HG03575 (cell line): ENCODE measurements around the gene CBFA2T3.
"Not testable (repeated sequence)": the region's sequence is repeated elsewhere in the genome, so short reads cannot be mapped to it uniquely, and the experiment has no call there.

Experiments used
- ATAC-seq: cut with Tn5 transposase; IDR thresholded peaks from one replicate; pipeline ENCODE4 v1.9.1; 2021; ENCODE audit not compliant: unreplicated experiment, insufficient number of reproducible peaks, low FRiP score; ENCODE audit errors: extremely low read depth

The CBFA2T3 gene

DNA sequence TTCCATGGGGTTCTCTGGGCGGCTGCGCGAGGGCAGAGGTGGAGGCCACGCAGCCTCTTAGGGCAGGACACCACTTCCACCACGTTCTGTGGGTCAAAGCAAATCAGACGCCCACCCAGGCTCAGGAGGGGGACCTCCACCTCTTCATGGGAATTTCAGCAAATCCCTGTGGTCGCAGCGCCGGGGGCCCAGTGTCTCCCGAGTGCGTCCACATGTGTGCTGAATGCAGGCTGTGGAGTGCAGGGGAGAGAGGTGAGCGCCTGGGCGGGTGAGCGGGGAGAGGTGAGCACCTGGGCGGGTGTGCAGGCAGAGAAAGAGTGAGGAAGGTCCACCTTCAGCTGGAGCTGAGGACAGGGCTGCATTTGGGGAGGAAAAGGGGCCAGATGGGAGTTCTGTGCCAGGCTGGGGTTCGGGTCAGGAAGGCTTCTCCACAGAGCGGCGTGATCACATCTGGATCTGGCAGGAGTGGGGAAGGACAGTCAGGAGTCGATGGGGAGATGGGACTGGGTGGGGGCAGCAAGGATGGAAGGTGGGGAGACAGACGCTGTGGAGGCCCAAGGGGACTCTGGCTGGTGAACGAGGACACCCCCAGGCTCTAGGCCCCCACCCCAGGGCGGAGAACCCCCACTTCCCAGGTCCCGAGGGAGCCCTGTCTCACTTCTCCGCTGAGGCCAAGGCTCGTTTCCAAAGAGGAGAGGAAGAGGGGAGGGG, 36.8 kb upstream of the CBFA2T3 start:
- ATAC-seq, result no peak

DNA sequence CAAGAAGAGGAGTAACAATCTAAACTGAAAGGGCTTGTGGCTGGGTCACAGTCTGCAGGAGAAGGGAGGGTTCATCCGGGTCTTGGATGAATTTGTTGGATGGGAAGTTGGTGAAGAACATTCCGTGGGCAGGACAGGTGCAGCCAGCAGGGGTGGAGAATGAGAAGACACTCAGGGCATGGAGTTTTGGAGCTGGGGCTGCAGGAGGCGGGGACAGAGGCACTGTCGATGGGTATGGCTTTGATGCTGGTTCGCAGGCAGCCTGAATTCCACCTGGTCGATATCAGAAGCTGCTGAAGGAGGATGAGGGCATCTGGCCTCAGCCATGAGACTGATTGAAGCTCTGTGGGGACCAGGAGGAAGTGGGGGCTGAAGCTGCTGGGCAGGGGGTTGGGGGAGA, 36.1 kb upstream of the CBFA2T3 start:
- ATAC-seq, result no peak

DNA sequence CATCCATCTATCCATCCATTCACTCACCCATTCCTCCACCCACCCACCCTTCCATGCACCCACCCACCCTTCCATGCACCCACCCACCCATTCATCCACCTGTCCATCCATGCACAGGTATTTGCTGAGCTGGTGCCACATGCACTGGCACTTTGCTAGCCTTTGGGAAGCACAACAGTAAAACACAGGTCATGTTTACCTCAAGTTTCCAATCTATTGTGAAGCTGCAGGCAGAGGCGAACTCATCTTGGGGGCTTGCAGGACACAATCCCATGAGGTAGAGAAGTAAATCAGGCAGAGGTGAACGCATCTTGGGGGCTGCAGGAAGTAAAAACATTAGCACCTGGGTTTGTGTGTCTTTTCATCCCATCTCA, 35.6 kb upstream of the CBFA2T3 start:
- ATAC-seq, result no peak

DNA sequence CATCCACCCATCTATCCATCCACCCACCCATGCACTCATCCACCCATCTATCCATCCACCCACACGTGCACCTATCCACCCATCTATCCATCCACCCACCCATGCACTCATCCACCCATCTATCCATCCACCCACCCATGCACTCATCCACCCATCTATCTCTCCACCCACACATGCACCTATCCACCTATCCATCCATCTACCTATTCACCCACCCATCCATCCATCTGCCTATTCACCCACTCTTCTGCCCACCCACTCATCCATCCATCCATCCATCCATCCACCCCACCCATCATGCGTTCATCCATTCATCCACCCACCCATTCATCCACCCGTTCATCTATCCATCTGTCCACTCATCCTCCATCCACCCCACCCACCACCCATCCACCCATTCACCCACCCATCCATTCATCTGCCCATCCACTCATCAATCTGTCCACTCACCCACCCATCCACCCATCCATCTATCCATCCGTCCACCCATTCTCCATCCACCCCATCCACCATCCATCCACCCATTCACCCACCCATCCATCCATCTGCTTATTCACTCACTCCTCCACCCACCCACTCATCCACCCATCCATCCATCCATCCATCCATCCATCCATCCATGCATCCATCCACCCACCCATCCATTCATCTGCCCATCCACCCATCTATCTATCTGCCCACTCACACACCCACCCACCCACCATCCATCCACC, 35.1 kb upstream of the CBFA2T3 start:
- ATAC-seq, result no peak

DNA sequence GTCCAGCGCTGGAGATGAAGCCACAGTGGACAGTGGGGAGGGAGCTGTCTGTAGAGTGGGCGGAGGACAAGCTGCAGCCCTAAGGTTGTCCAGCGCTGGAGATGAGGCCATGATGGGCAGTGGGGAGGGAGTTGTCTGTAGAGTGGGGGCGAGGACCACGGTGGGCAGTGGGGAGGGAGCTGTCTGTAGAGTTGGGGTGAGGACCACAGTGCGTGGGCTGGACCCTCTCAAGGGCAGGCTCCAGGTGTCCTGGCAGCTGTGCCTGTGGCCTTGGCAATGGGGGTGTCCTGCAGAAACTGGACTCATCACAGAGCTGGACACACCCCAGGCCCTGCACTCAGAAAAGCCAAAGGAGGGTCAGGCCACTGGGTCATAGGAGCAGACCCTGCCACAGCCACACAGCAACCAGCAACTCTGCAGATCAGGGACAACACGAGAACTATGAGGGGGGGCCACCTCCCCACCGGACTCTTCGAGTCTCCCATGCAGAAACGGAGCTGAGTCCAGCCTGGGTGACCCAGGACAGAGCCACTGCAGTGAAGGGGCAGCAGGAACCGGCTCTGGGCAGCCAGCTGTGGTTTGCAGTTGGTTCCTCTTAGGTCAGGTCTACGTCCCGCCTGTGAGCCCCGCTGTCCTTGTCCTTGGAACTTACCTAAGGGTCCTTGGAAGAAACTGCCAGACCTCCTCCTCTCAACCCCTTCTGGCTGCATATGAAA, 33.4 kb upstream of the CBFA2T3 start:
- ATAC-seq, result no peak

DNA sequence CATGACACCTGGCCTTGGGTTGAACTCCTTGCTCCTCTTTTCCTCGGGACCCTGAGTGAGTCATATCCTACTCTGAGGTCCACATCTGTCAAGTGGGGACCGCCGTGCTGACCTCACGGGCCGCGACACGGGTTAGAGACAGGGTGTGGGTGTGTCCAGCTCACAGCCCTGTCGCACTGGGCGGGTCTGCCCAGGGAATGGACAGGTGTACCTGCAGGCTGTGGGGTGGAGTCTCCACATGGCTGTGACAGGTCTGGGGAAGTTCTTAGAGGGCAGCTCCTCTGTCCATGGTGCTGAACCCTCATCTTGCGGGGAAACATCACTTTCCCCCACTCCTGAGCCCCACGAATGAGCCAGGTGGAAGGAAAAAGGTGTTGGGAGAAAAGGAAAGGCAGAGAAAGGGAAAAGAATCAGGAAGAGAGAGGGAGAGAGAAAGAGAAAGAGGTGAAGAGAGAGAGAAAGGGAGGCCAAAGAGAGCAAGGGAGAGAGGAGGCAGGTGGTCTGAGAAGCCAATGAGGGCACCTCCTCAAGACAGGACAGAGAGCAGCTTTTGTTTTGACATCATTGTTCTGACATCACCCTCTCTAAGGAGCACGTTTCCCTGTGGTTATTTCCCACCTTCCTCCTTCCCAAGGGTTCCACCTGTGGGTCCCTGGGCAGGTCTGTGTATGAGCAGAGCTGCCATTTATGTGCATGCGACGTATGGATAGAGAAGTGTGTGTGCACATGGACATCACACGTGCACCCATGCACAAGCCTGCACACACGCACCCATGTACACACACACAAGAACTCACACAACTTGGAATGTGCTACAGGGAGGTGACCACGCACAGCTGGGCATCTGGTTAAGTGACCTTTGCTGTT, 32.6 kb upstream of the CBFA2T3 start:
- no peak for ATAC-seq

DNA sequence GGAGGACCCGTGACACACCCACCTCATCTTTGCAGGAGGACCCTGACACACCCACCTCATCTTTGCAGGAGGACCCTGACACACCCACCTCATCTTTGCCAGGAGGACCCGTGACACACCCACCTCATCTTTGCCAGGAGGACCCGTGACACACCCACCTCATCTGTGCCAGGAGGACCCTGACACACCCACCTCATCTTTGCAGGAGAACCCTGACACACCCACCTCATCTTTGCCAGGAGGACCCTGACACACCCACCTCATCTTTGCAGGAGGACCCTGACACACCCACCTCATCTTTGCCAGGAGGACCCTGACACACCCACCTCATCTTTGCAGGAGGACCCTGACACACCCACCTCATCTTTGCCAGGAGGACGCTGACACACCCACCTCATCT, 31.8 kb upstream of the CBFA2T3 start:
- not testable (repeated sequence) for ATAC-seq

DNA sequence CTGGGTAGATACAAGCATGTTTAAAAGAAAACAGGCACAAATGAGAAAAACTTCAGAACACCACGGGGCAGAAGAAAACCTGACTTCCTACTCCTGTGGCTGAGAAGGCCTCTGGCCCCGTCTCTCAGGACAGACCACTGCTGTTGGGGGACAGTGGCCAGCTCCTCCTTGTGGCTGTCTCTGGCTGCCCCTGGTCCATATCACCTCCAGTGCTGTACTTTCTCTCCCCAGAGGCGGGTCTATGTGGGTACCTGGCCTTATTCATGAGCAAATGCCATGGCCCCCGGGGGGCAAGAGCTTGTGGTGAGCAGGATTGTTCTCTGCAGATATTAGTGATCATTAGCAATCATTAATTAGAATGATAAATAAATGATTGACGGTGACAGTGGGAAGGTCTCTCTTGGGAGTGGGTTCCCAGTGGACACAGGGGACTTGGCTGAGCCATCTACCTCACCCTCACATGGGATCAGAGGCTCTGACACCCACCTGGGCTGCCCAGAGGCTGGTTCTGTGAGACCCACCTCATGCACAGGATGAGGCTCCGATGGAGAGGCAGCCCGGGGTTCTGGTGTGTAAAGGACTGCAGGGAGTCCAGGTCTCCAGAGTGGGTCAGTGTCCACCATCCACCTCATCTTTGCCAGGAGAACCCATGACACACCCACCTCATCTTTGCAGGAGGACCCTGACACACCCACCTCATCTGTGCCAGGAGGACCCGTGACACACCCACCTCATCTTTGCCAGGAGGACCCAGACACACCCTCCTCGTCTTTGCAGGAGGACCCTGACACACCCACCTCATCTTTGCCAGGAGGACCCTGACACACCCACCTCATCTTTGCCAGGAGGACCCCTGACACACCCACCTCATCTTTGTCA, 30.6 kb upstream of the CBFA2T3 start:
- ATAC-seq, result no peak

DNA sequence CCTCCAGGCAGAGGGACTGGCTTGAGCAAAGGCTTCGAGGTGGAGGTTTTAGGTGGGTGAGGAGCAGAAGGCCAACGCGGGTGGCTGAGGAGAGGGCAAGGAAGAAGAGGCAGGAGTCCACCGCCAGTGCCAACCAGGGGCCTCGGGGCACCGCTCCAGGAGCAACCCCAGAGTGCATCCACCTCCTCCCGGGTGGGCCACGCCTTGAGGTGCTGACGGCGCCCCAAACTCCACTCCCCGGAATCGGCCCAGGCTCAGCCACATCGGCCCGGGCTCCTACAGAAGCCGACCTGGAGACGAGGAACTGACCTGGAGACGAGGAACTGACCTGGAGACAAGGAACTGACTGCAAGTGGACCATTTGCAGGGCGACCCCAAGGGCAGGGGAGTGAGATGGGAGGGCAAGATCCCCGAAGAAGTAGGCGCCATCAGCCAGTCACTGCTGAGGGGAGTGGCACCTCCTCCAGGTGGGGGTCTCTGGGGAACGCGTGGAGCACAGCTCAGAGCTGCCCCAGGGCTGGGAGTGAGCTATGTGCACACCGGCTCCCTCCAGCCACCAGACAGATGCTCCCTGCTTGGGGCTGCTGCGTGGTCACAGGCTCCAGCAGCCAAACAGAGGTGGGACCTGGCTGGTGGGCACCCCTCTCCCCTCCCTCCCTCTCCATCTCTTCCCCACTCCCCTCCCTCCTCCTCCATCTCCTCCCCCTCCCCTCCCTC, 29.2 kb upstream of the CBFA2T3 start:
- no peak for ATAC-seq

DNA sequence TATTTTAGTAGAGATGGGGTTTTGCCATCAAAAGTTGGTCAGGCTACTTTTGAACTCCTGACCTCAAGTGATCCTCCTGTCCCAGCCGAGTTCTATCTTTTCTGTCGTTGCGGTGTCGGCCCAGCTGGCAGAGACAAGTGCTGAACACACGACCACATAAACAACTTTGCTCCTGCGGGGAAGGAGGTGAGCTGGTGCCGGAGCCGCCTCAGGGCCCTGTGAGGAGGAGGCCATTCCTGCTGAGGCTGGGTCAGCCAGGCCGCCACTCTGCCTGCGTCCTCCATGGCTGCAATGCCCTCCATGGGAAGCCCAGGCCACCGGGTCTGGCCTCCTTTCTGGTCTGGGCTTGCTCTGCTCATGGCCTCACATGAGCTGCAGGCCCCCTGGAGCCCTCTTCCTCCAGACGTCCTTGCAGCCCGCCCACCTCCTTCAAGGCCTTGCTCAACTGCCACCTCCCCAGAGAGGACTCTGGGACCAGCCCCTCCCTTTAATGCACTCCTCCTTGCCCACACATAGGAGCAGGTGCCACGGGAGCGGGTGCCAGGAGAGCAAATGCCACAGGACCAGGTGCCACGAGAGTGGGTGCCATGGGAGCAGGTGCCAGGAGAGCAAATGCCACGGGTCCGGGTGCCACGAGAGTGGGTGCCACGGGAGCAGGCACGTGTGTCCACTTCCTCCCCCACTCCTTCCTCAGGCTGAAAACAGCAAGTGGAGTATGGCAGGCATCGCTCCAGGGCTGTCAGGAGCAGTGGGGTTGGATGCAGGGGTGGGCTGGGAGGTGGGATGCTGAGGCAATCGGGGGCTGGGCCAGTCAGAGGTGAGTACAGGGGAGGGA, 28.4 kb upstream of the CBFA2T3 start:
- no peak for ATAC-seq

DNA sequence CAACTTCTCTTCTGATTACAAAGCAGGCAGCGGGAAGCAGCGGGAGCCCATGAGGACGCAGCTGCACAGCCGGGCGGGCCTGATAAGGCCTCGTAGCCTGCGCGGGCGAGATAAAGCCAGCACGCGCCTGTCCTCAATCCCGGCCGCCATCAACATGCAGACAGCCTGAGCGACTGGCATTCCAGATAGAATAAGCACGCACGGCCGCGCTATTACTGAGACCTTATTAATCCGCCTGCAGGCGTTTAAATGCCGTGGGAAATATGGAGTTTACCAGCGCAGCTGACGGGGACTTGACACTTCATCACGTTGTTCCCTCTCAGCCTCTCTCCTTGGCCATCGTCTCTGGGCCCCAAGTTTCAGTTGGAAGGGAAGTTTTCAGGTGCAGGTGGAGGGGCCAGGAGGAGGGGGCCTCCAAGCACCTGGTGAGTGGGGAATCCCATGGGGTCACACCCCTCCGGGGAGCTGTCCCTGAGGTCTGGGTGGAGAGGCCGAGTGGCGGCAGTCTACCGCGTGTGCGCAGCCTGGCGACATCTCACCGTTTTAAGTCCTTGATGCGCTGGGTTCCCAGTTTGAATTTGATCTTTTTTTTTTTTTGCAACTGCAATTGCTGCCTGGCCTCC, 27.3 kb upstream of the CBFA2T3 start:
- no peak for ATAC-seq

DNA sequence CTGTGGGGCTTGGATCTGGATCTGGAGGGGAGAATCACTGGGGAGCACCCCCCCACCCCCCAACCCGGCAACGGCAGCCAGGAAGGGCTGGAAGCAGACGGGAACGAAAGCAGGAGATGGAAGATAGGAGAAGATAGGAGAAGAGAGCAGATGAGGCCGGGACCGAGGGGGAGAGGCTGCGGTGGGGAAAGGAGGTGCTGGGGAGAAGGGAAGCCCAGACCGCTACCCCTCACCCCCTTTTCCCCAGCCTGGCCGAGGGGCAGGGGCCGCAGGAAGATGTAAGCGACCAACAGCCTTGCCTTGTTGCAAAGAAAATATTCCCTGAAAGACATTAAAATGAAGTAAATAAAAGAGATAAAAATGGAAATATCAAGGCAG, 26.8 kb upstream of the CBFA2T3 start:
- no peak for ATAC-seq

DNA sequence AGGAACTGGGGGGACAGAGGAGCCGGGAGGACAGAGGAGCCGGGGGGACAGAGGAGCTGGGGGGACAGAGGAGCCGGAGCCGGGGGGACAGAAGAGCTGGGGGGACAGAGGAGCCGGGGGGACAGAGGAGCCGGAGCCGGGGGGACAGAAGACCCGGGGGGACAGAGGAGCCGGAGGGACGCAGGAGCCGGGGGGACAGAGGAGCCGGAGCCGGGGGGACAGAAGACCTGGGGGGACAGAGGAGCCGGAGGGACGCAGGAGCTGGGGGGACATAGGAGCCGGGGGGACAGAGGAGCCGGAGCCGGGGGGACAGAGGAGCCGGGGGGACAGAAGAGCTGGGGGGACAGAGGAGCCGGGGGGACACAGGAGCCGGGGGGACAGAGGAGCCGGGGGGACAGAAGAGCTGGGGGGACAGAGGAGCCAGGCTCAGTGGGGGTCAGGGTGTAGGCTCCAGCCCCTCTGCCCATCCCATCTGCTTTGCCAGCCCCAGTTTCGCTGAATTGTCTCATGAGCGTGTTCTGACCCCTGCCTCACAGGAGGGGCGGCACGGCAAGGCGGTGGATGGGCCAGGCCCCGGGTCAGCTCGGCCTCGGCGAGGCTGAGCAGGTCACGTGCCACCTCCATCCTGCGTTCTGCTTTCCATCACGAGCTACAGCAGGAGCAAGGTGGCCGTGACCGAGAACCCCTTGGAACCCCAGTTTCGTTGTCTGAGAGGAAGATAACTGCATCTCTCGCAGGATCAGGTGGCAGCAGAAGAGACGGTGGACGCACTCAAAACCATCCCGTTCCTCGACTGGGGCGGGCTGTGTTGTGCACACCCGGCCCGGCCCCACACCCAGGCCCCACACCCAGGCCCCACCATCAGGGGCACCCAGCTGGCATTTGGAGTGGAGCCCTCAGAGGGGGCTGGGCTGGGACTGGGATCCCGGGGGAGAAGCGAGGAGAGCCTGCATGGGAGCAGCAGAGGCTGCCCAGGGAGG, 26.1 kb upstream of the CBFA2T3 start:
- no peak for ATAC-seq

DNA sequence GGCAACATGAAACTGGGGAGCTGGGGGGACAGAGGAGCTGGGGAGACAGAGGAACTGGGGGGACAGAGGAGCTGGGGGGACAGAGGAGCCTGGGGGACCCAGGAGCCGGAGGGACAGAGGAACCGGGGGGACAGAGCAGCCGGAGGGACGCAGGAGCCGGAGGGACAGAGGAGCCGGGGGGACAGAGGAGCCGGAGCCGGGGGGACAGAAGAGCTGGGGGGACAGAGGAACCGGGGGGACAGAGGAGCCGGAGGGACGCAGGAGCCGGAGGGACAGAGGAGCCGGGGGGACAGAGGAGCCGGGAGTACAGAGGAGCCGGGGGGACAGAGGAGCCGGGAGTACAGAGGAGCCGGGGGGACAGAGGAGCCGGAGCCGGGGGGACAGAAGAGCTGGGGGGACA, 25.1 kb upstream of the CBFA2T3 start:
- ATAC-seq, result not testable (repeated sequence)

DNA sequence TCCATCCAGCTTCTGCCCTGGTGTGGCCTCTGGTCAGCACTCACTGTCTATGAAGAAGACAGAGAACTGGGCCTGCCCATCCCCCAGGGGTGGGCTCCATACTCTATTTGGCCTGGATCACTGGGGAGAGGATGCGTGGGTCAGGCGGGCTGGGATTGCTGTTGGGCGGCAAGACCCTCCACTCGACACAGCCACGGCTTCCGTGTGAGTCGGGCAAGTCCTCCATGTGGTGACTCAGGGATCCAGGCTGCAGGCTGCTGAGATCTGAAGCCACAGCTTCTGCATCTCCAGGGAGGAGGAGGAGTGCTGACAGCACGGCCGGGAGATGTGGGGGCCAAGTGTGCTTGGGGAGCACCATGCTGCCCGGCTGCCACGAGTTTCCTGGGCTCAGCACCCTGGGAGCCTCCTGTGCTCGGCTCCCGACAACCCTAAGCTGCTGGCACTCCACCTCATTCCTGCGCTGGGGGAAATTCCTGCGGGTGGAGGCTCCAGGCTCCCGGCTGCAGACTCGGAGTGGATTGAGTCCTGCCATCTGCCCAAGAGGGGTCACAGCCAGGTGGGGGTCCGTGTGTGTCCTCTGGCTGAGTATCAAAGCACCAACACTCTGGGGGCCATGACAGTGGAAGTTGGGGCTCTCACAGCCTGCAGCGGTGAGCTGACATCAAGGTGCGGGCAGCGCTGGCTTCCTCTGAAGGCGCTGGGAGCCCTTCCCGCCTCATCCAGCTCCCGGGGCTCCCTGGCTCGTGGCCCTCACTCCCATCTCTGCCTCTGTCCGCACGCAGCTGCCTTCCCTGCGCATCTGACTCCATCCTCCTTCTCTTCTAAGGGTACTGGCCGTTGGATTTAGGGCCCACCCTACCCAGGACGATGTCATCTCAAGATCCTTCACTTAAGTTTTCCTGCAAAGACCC, 24.4 kb upstream of the CBFA2T3 start:
- no peak for ATAC-seq
